HG02678 (cell line): Measurements from ENCODE around the gene ACAA1.
"Not testable (repeated sequence)": the region's sequence is repeated elsewhere in the genome, so short reads cannot be mapped to it uniquely, and the experiment has no call there.

ENCODE experiments used
- ATAC-seq: cut with Tn5 transposase; IDR thresholded peaks from one replicate; pipeline ENCODE4 v1.9.1; 2021; ENCODE audit warnings: mild to moderate bottlenecking, moderate library complexity; ENCODE audit not compliant: unreplicated experiment

The ACAA1 gene

GRCh38 chr3:38084334-38085310 lies 52.3 kb downstream of the ACAA1 start:
- no peak for ATAC-seq

GRCh38 chr3:38083871-38084333 lies 53.0 kb downstream of the ACAA1 start:
- no peak for ATAC-seq

- not testable (repeated sequence) for ATAC-seq
These were observed 53.7 kb downstream of the ACAA1 start for GRCh38 chr3:38083254-38083653.

DNA sequence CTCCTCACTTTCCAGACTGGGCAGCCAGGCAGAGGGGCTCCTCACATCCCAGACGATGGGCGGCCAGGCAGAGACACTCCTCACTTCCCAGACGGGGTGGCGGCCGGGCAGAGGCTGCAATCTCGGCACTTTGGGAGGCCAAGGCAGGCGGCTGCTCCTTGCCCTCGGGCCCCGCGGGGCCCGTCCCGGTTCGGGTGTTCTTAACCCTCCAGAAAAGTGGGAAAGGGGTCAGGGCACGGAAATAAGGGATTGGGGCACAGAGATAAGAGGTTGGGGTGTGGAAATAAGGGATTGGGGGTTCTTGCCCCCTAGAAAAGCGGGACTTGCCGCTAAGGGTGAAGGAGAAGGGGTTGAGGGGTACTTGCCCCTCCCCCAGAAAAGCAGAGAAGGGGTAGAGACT lies 54.6 kb downstream of the ACAA1 start:
- ATAC-seq, result not testable (repeated sequence)

- not testable (repeated sequence) for ATAC-seq
These were observed 59.9 kb downstream of the ACAA1 start for GRCh38 chr3:38077073-38077472.
